Endothelial cell of umbilical vein (primary cell): Measurements from ENCODE around the gene TCF7L2. TPM values are rescaled to one million over a fixed set of nuclear protein-coding genes. Genes with fewer than 3 reads are reported as not detected.

Source experiments
- BruUV-seq: library from RNA; stranded (reverse); fragments of 400-500 nt; replicated peaks from 2 replicates; lab custom pipeline; 2021; lab: Mats Ljungman, UMichigan
- CTCF ChIA-PET: fragments of 300-600, 350-600 bp; sonication (Branson Sonifier 250); formaldehyde crosslinking; loops from one replicate; lab custom pipeline; 2021; ENCODE audit warnings: antibody characterized with exemption, inconsistent platforms; lab: Charles Lee
- POLR2A ChIA-PET: fragments of 300-600, 350-600 bp; sonication (Branson Sonifier 250); formaldehyde crosslinking; loops from one replicate; lab custom pipeline; 2021; ENCODE audit warnings: antibody characterized with exemption, inconsistent platforms; lab: Charles Lee
- DNase-seq: peaks from one replicate; pipeline ENCODE4 v3.0.0-alpha.2; 2011; ENCODE audit warnings: low read depth, low spot score
- FAIRE-seq: peaks from 2 replicates; lab custom pipeline; 2011; peaks lifted over from hg19 to GRCh38; lab: Jason Lieb, UNC
- H2AFZ ChIP-seq: 2 replicates; pipeline ENCODE4 v1.6.0; 2012; ENCODE audit warnings: low read depth, low read length, control low read depth, inconsistent platforms
- H3K27ac ChIP-seq: 2 replicates; pipeline ENCODE4 v1.5.1; 2011; ENCODE audit warnings: low read depth, mild to moderate bottlenecking, control low read depth, low read length, moderate library complexity; ENCODE audit not compliant: insufficient read depth
- H3K27me3 ChIP-seq, 2 experiments: 2 replicates each; pipeline versions ENCODE4 v1.6.0 to v1.6.1; 2011; ENCODE audit warnings: low read length in 2 of 2, mixed read lengths in 1 of 2; ENCODE audit not compliant: control insufficient read depth in 2 of 2, insufficient read depth in 2 of 2
- H3K36me3 ChIP-seq, 2 experiments: 2 replicates in 1 of 2; 3 replicates in 1 of 2; pipeline ENCODE4 v1.5.1; 2011; ENCODE audit warnings: low read length in 2 of 2, mild to moderate bottlenecking in 1 of 2, moderate library complexity in 1 of 2; ENCODE audit not compliant: control insufficient read depth in 2 of 2, insufficient read depth in 2 of 2; ENCODE audit errors: extremely low read depth in 1 of 2
- H3K4me1 ChIP-seq: 3 replicates; pipeline ENCODE4 v1.5.1; 2011; ENCODE audit warnings: mild to moderate bottlenecking, low read length; ENCODE audit not compliant: control insufficient read depth, insufficient read depth; ENCODE audit errors: extremely low read depth
- H3K4me2 ChIP-seq: 2 replicates; pipeline ENCODE4 v1.6.1; 2011; ENCODE audit warnings: low read length, control low read depth, mixed read lengths; ENCODE audit not compliant: insufficient read depth
- H3K4me3 ChIP-seq, 3 experiments: fragments of 200-600 bp in 1 of 3; sonication (generic), shearing (Covaris generic) in 1 of 3; replicated peaks in 1 of 3; 2 replicates each; pipeline ENCODE4 v1.5.1; 2011 to 2016; ENCODE audit warnings: control low read depth in 3 of 3, low read length in 3 of 3, mild to moderate bottlenecking in 2 of 3, inconsistent platforms in 1 of 3, low read depth in 1 of 3, moderate library complexity in 1 of 3; ENCODE audit not compliant: insufficient read depth in 1 of 3
- H3K79me2 ChIP-seq: 2 replicates; pipeline ENCODE4 v1.6.0; 2012; ENCODE audit warnings: low read length, inconsistent platforms; ENCODE audit not compliant: control insufficient read depth, insufficient read depth
- H3K9ac ChIP-seq: replicated peaks from 2 replicates; pipeline ENCODE3; 2011; ENCODE audit warnings: low read length, control low read depth; ENCODE audit not compliant: insufficient read depth; ENCODE audit errors: extremely low read depth
- H3K9me1 ChIP-seq: replicated peaks from 3 replicates; pipeline ENCODE4 v1.6.0; 2011; ENCODE audit warnings: mild to moderate bottlenecking, low read length; ENCODE audit not compliant: control insufficient read depth, insufficient read depth; ENCODE audit errors: extremely low read depth
- H3K9me3 ChIP-seq: replicated peaks from 2 replicates; pipeline ENCODE4 v1.5.1; 2012; ENCODE audit warnings: low read length, inconsistent platforms; ENCODE audit not compliant: control insufficient read depth, insufficient read depth
- H4K20me1 ChIP-seq: replicated peaks from 2 replicates; pipeline ENCODE3; 2011; ENCODE audit warnings: mild to moderate bottlenecking, low read length; ENCODE audit not compliant: control insufficient read depth, insufficient read depth; ENCODE audit errors: extremely low read depth
- CTCF ChIP-seq, 2 donors: IDR thresholded peaks; 1 replicate in 1 of 2; 2 replicates in 1 of 2; pipeline ENCODE4 v1.5.1; 2011; ENCODE audit warnings: low read length in 2 of 2, mild to moderate bottlenecking in 2 of 2, moderate library complexity in 2 of 2, control low read depth in 1 of 2, inconsistent platforms in 1 of 2, low read depth in 1 of 2; ENCODE audit not compliant: insufficient read depth in 1 of 2; ENCODE audit errors: extremely low read depth in 1 of 2
- EZH2 ChIP-seq: IDR thresholded peaks from 2 replicates; pipeline ENCODE4 v1.6.1; 2012; ENCODE audit warnings: borderline replicate concordance, low read depth, mild to moderate bottlenecking, moderate library complexity, low read length, inconsistent platforms; ENCODE audit not compliant: severe bottlenecking
- FOS ChIP-seq: IDR thresholded peaks from 2 replicates; pipeline ENCODE4 v1.6.1; 2011; ENCODE audit warnings: mild to moderate bottlenecking, low read length, moderate library complexity, borderline replicate concordance; ENCODE audit not compliant: insufficient read depth
- GATA2 ChIP-seq: IDR thresholded peaks from 2 replicates; pipeline ENCODE4 v1.7.0; 2011; ENCODE audit warnings: low read depth, mild to moderate bottlenecking, moderate library complexity, mixed read lengths, low read length; ENCODE audit not compliant: insufficient read length, insufficient read depth
- JUN ChIP-seq: IDR thresholded peaks from 2 replicates; pipeline ENCODE4 v1.6.1; 2011; ENCODE audit warnings: borderline replicate concordance, low read depth; ENCODE audit not compliant: insufficient read length, insufficient read depth
- MAX ChIP-seq: IDR thresholded peaks from 2 replicates; pipeline ENCODE4 v1.6.1; 2011; ENCODE audit not compliant: insufficient read depth, insufficient read length
- MYC ChIP-seq: IDR thresholded peaks from one replicate; pipeline ENCODE4 v1.6.1; 2011; ENCODE audit warnings: mild to moderate bottlenecking, low read depth, low read length
- POLR2A ChIP-seq: IDR thresholded peaks from 2 replicates; pipeline ENCODE4 v1.6.1; 2012; ENCODE audit warnings: low read depth, mild to moderate bottlenecking, control low read depth, low read length
- POLR2AphosphoS5 ChIP-seq: IDR thresholded peaks from 2 replicates; pipeline ENCODE4 v1.6.1; 2012; ENCODE audit warnings: low read depth, mild to moderate bottlenecking, control low read depth, low read length, moderate library complexity; ENCODE audit not compliant: insufficient read depth
- dilution Hi-C: fragments of 300-500 bp; cut with MboI; formaldehyde crosslinking; loops from one replicate; pipeline ENCODE4 v1.15.0; 2019; ENCODE audit warnings: low sequenced_read_pairs; ENCODE audit not compliant: extremely low pct_ligation_motif_present
- intact Hi-C: fragments of 100-400 bp; cut with micrococcal nuclease; formaldehyde crosslinking; loops from one replicate; pipeline ENCODE4 v1.10.0; 2022
- polyA plus RNA-seq, 4 experiments: library from polyadenylated mRNA; depleted of rRNA in 3 of 4; stranded (reverse) in 3 of 4; unstranded in 1 of 4; fragments of >200 nt; gene quantifications; 2 replicates each; pipeline versions ENCODE4 v1.2.1 to v1.2.3, GENCODE V29; 2011 to 2012; ENCODE audit warnings: missing spikeins in 1 of 4
- total RNA-seq: library from RNA; stranded (reverse); gene quantifications from 2 replicates; pipeline ENCODE4 v1.2.3, GENCODE V29; 2021

The TCF7L2 gene
- total and polyA plus RNA-seq, 2 donors (not counting 3 experiments of a cell fraction or from before 2014, with no cell fraction given), result 9.9 to 21.8 TPM

GRCh38 chr10:113052076-113052830, 102.2 kb downstream of the TCF7L2 start:
- TF ChIP-seq EZH2 (no peak), CTCF (IDR thresholded peaks at IDR 0.05; ENCODE audit: extremely low read depth in 1 of 2, insufficient read depth in 1 of 2, low read depth in 1 of 2, low read length in 2 of 2) (peak; percentile 21 to 24)
- Histone ChIP-seq H3K36me3 (no peaks in the 10 kb centered on the region), H3K27ac (no peak overlapping the region), H4K20me1 (no peaks in the 10 kb centered on the region), H3K4me3 (no peak overlapping the region), H3K4me2 (no peak overlapping the region), H3K9me1 (no peaks in the 10 kb centered on the region), H3K79me2 (peaks cover 1% of the 10 kb centered on the region), H3K9ac (no peak overlapping the region), H3K27me3 (no peaks in the 10 kb centered on the region), H3K9me3 (no peaks in the 10 kb centered on the region), H3K4me1 (peaks cover 40% of the 10 kb centered on the region), H2AFZ (no peak overlapping the region)
- CTCF ChIA-PET, result interaction anchor here (0.7 to 2.8 kb wide), 5 partner anchors 15 to 98 kb away, joined by 3 to 8 read pairs (median 3); no protein-coding TSS in a partner anchor
- intact Hi-C loops, result loop anchor here (2.0 kb wide), 1 partner anchor 99 kb away; no protein-coding TSS in a partner anchor
- POLR2A ChIA-PET, result no interaction called here
- dilution Hi-C loops, result no loop called here
- peak; percentile 28 for FAIRE-seq
- no TSS peak for BruUV-seq
- no peak for DNase-seq

DNA sequence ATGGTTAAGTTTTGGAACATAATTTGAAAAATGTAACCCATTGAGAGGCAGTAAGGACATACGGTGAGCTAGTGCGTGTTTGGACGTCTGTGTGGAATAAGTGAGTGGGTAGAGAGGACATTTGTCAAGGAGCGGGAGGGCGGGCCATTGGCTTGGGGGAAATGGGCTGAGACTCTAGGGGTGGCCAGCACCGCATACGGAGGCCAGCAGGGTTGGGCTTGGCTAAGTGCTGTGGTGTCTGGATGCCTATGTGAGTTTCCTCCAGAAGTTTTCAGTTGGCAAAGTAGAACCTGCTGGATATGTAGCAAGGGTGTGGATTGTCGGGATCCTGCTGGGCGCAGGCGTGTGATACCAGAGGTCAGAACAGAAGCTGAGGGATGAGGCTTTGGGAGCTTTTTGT, 103.0 kb downstream of the TCF7L2 start:
- no peak for TF ChIP-seq EZH2
- no peak for TF ChIP-seq MYC
- TF ChIP-seq POLR2A, result no peak
- no peak for TF ChIP-seq POLR2AphosphoS5
- TF ChIP-seq FOS, result no peak
- no peak for TF ChIP-seq JUN
- TF ChIP-seq GATA2, result no peak
- TF ChIP-seq MAX, result no peak
- TF ChIP-seq CTCF (IDR thresholded peaks at IDR 0.05; ENCODE audit: extremely low read depth in 1 of 2, insufficient read depth in 1 of 2, low read depth in 1 of 2, low read length in 2 of 2), result no peak
- Histone ChIP-seq H3K9ac (peak overlapping the region; percentile 60), H3K27me3 (no peaks in the 10 kb centered on the region), H3K9me1 (no peaks in the 10 kb centered on the region), H4K20me1 (no peaks in the 10 kb centered on the region), H2AFZ (no peak overlapping the region), H3K79me2 (no peaks in the 10 kb centered on the region), H3K36me3 (no peaks in the 10 kb centered on the region), H3K27ac (peak overlapping the region; percentile 92), H3K4me2 (peak overlapping the region; percentile 64), H3K4me3 (no peak overlapping the region), H3K9me3 (no peaks in the 10 kb centered on the region), H3K4me1 (peaks cover 45% of the 10 kb centered on the region)
- FAIRE-seq (no peak), DNase-seq (no peak)
- no TSS peak for BruUV-seq
- dilution Hi-C loops (no loop called here), intact Hi-C loops (loop anchor here (2.0 kb wide), 1 partner anchor 100 kb away; no protein-coding TSS in a partner anchor)
- POLR2A ChIA-PET, result no interaction called here
- CTCF ChIA-PET, result interaction anchor here (0.7 to 2.8 kb wide), 5 partner anchors 11 to 34 kb away, joined by 3 to 8 read pairs (median 3); no protein-coding TSS in a partner anchor
